CD14-positive monocyte (primary cell): Measurements from ENCODE around the gene PLXNA2. TPM values are rescaled to one million over a fixed set of nuclear protein-coding genes. Genes with fewer than 3 reads are reported as not detected.

Experiments used
- DNase-seq, 3 donors: peaks; one replicate each; pipeline ENCODE4 v3.0.0-alpha.2; 2011 to 2022
- H2AFZ ChIP-seq: 2 replicates; pipeline ENCODE4 v1.6.0; 2012; ENCODE audit warnings: mild to moderate bottlenecking, low read depth, low read length, inconsistent platforms; ENCODE audit not compliant: insufficient read depth, poor library complexity, severe bottlenecking
- H3K27ac ChIP-seq, 2 donors: 1 replicate in 1 of 2; 2 replicates in 1 of 2; pipeline ENCODE4 v1.5.1; 2012 to 2013; ENCODE audit warnings: low read length in 2 of 2, control low read depth in 1 of 2, inconsistent platforms in 1 of 2, low read depth in 1 of 2, mild to moderate bottlenecking in 1 of 2
- H3K27me3 ChIP-seq, 2 donors: one replicate each; pipeline versions ENCODE4 v1.6.0 to v1.6.1; 2011 to 2013; ENCODE audit warnings: low read length in 2 of 2; ENCODE audit not compliant: control insufficient read depth in 2 of 2, insufficient read depth in 2 of 2
- H3K36me3 ChIP-seq, 2 donors: replicated peaks in 1 of 2; 1 replicate in 1 of 2; 2 replicates in 1 of 2; pipeline versions ENCODE4 v1.5.1 to v1.6.1; 2012 to 2013; ENCODE audit warnings: low read length in 2 of 2, control low read depth in 1 of 2, inconsistent platforms in 1 of 2, mild to moderate bottlenecking in 1 of 2; ENCODE audit not compliant: insufficient read depth in 2 of 2, control insufficient read depth in 1 of 2
- H3K4me1 ChIP-seq, 2 donors: 1 replicate in 1 of 2; 2 replicates in 1 of 2; pipeline versions ENCODE4 v1.5.1 to v1.6.1; 2012 to 2013; ENCODE audit warnings: low read length in 2 of 2, control low read depth in 1 of 2, inconsistent platforms in 1 of 2, mild to moderate bottlenecking in 1 of 2, moderate library complexity in 1 of 2; ENCODE audit not compliant: insufficient read depth in 2 of 2, control insufficient read depth in 1 of 2
- H3K4me2 ChIP-seq: replicated peaks from 2 replicates; pipeline ENCODE3; 2012; ENCODE audit warnings: low read length, moderate library complexity, mild to moderate bottlenecking; ENCODE audit not compliant: poor library complexity, severe bottlenecking; ENCODE audit errors: extremely low read depth
- H3K4me3 ChIP-seq, 3 experiments: fragments of 200-600 bp in 1 of 3; sonication (generic) in 1 of 3; replicated peaks in 1 of 3; 1 replicate in 2 of 3; 2 replicates in 1 of 3; pipeline ENCODE4 v1.5.1; 2011 to 2013; ENCODE audit warnings: low read length in 3 of 3, mild to moderate bottlenecking in 3 of 3, control low read depth in 2 of 3, low read depth in 2 of 3, inconsistent platforms in 1 of 3, moderate library complexity in 1 of 3
- H3K79me2 ChIP-seq: 2 replicates; pipeline ENCODE4 v1.6.0; 2012; ENCODE audit warnings: mild to moderate bottlenecking, control low read depth, inconsistent platforms, low read length, moderate library complexity; ENCODE audit not compliant: insufficient read depth
- H3K9ac ChIP-seq: 2 replicates; pipeline ENCODE4 v1.6.0; 2017; ENCODE audit warnings: low read length, mild to moderate bottlenecking; ENCODE audit not compliant: insufficient read depth, poor library complexity, severe bottlenecking
- H3K9me3 ChIP-seq, 2 donors: replicated peaks in 1 of 2; 1 replicate in 1 of 2; 2 replicates in 1 of 2; pipeline versions ENCODE4 v1.5.1 to v1.6.1; 2012 to 2013; ENCODE audit warnings: low read length in 2 of 2, control low read depth in 1 of 2; ENCODE audit not compliant: control insufficient read depth in 1 of 2, insufficient read depth in 1 of 2
- H4K20me1 ChIP-seq: 2 replicates; pipeline ENCODE4 v1.6.0; 2012; ENCODE audit warnings: mild to moderate bottlenecking, low read length, control low read depth, moderate library complexity; ENCODE audit not compliant: insufficient read depth
- H3K27ac Mint-ChIP-seq, 7 donors: one replicate each; pipeline ENCODE4 v1.8.0; 2020; ENCODE audit warnings: mild to moderate bottlenecking in 7 of 7, mixed read lengths in 7 of 7, moderate library complexity in 6 of 7, inconsistent platforms in 2 of 7
- H3K27me3 Mint-ChIP-seq, 3 donors: one replicate each; pipeline ENCODE4 v1.8.0; 2021 to 2022; ENCODE audit warnings: low read depth in 3 of 3, mild to moderate bottlenecking in 3 of 3, mixed read lengths in 3 of 3, moderate library complexity in 3 of 3, inconsistent platforms in 1 of 3
- H3K36me3 Mint-ChIP-seq, 2 donors: one replicate each; pipeline ENCODE4 v1.8.0; 2020; ENCODE audit warnings: mixed read lengths in 2 of 2, inconsistent platforms in 1 of 2, mild to moderate bottlenecking in 1 of 2
- H3K4me1 Mint-ChIP-seq: one replicate; pipeline ENCODE4 v1.8.0; 2020; ENCODE audit warnings: mild to moderate bottlenecking, mixed read lengths
- H3K4me3 Mint-ChIP-seq, 2 donors: one replicate each; pipeline ENCODE4 v1.8.0; 2020; ENCODE audit warnings: mild to moderate bottlenecking in 2 of 2, mixed read lengths in 2 of 2, moderate library complexity in 1 of 2
- H3K9me3 Mint-ChIP-seq, 7 donors: one replicate each; pipeline ENCODE4 v1.8.0; 2020 to 2022; ENCODE audit warnings: mixed read lengths in 7 of 7, mild to moderate bottlenecking in 6 of 7, moderate library complexity in 6 of 7, inconsistent platforms in 2 of 7
- WGBS: methylation state at CpG from one replicate; pipeline ENCODE4 v1.1.5; 2013; ENCODE audit warnings: missing lambda C conversion rate; ENCODE audit not compliant: insufficient coverage; 5-methylcytosine and 5-hydroxymethylcytosine counted together
- intact Hi-C, 2 donors: fragments of 100-400 bp; cut with micrococcal nuclease; formaldehyde crosslinking; loops; one replicate each; pipeline versions ENCODE4 v1.15.0 to v1.15.1; 2023
- polyA plus RNA-seq, 3 donors: library from polyadenylated mRNA; depleted of rRNA in 1 of 3; unstranded in 2 of 3; stranded (reverse) in 1 of 3; fragments of 300-500 nt in 2 of 3; fragments of >200 nt in 1 of 3; fragmentation: Illumina TruSeq in 2 of 3; gene quantifications; 1 replicate in 2 of 3; 2 replicates in 1 of 3; pipeline ENCODE4 v1.2.3, GENCODE V29; 2012 to 2021
- TF ChIP-seq, protein P1 (sequence below): fragments of 200-600 bp; IDR thresholded peaks from one replicate; pipeline ENCODE4 v1.8.0; 2022; ENCODE audit warnings: antibody characterized with exemption, mild to moderate bottlenecking

Gene PLXNA2
- polyA plus RNA-seq, 3 donors, result 0.75 to 2.1 (median 1.1) TPM

GRCh38 chr1:208156310-208156709 is 87.9 kb downstream of the PLXNA2 start:
- Mint-ChIP-seq H3K9me3 (no peaks in the 10 kb centered on the region), H3K27me3 (peaks cover 3 to 17% (median 5%) of the 10 kb centered on the region in 3 donors), H3K27ac (no peak overlapping the region), H3K36me3 (no peaks in the 10 kb centered on the region), H3K4me1 (peaks cover 5% of the 10 kb centered on the region), H3K4me3 (no peak overlapping the region)
- no peaks in the 10 kb centered on the region for H4K20me1 ChIP-seq
- H3K79me2 ChIP-seq, result no peaks in the 10 kb centered on the region
- no peak overlapping the region for H3K27ac ChIP-seq
- no peak for DNase-seq
- H3K9me3 ChIP-seq, result no peaks in the 10 kb centered on the region
- H3K27me3 ChIP-seq, result no peaks in the 10 kb centered on the region
- no peaks in the 10 kb centered on the region for H3K4me1 ChIP-seq
- H3K4me3 ChIP-seq, result no peak overlapping the region
- WGBS, result 100% methylated on average over 1 of the region's 3 CpGs
- intact Hi-C loops, result no loop called here
- no peak overlapping the region for H3K4me2 ChIP-seq
- H2AFZ ChIP-seq, result no peak overlapping the region
- H3K36me3 ChIP-seq, result no peaks in the 10 kb centered on the region
- H3K9ac ChIP-seq, result no peak overlapping the region
- TF ChIP-seq, protein P1, sequence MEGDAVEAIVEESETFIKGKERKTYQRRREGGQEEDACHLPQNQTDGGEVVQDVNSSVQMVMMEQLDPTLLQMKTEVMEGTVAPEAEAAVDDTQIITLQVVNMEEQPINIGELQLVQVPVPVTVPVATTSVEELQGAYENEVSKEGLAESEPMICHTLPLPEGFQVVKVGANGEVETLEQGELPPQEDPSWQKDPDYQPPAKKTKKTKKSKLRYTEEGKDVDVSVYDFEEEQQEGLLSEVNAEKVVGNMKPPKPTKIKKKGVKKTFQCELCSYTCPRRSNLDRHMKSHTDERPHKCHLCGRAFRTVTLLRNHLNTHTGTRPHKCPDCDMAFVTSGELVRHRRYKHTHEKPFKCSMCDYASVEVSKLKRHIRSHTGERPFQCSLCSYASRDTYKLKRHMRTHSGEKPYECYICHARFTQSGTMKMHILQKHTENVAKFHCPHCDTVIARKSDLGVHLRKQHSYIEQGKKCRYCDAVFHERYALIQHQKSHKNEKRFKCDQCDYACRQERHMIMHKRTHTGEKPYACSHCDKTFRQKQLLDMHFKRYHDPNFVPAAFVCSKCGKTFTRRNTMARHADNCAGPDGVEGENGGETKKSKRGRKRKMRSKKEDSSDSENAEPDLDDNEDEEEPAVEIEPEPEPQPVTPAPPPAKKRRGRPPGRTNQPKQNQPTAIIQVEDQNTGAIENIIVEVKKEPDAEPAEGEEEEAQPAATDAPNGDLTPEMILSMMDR, result no peak

- Histone ChIP-seq H3K4me3 (no peak overlapping the region), H3K79me2 (no peaks in the 10 kb centered on the region)
Measured at GRCh38 chr1:208154679-208155642, 89.2 kb downstream of the PLXNA2 start.

More at GRCh38 chr1:208154679-208155642, 89.2 kb downstream of the PLXNA2 start:
- Histone ChIP-seq H3K4me2 (no peak overlapping the region), H3K9me3 (no peaks in the 10 kb centered on the region), H3K27ac (no peak overlapping the region), H3K4me1 (no peaks in the 10 kb centered on the region), H3K27me3 (no peaks in the 10 kb centered on the region), H3K36me3 (no peaks in the 10 kb centered on the region), H3K9ac (no peak overlapping the region), H2AFZ (no peak overlapping the region), H4K20me1 (no peaks in the 10 kb centered on the region)
- DNase-seq, result no peak
- Mint-ChIP-seq H3K27me3 (peaks cover 3 to 12% (median 11%) of the 10 kb centered on the region in 3 donors), H3K4me3 (no peak overlapping the region), H3K4me1 (peaks cover 5% of the 10 kb centered on the region), H3K27ac (no peak overlapping the region), H3K36me3 (no peaks in the 10 kb centered on the region), H3K9me3 (no peaks in the 10 kb centered on the region)
- 87% methylated on average over 7 of the region's 15 CpGs for WGBS
- intact Hi-C loops, result no loop called here
- TF ChIP-seq, protein P1, result no peak
